Breast epithelium (tissue), 4 donors: ENCODE results near the gene TNS1. TPM values are rescaled to one million over a fixed set of nuclear protein-coding genes. Genes with fewer than 3 reads are reported as not detected.

Experiments used
- DNase-seq, 2 donors: peaks; one replicate each; pipeline ENCODE4 v3.0.0-alpha.2; 2019; ENCODE audit warnings: low spot score in 2 of 2
- H3K27ac ChIP-seq, 2 donors: fragments of 200-600 bp; sonication (generic) in 1 of 2; one replicate each; pipeline ENCODE4 v1.5.1; 2016 to 2019; ENCODE audit warnings: mild to moderate bottlenecking in 1 of 2
- H3K27me3 ChIP-seq, 2 donors: fragments of 200-600 bp; sonication (generic) in 1 of 2; one replicate each; pipeline versions ENCODE4 v1.5.1 to v1.6.0; 2017 to 2019; ENCODE audit warnings: control low read depth in 1 of 2, mild to moderate bottlenecking in 1 of 2
- H3K36me3 ChIP-seq: fragments of 200-600 bp; one replicate; pipeline ENCODE4 v1.5.1; 2019
- H3K4me1 ChIP-seq, 2 donors: fragments of 200-600 bp; sonication (generic); one replicate each; pipeline ENCODE4 v1.5.1; 2016 to 2019; ENCODE audit warnings: control low read depth in 1 of 2
- H3K4me3 ChIP-seq, 3 donors: fragments of 200-600 bp; sonication (generic); 1 replicate in 2 of 3; 2 replicates in 1 of 3; pipeline ENCODE4 v1.5.1; 2016 to 2019; ENCODE audit warnings: mild to moderate bottlenecking in 3 of 3, moderate library complexity in 2 of 3
- H3K9me3 ChIP-seq, 2 donors: fragments of 200-600 bp; sonication (generic) in 1 of 2; one replicate each; pipeline ENCODE4 v1.5.1; 2016 to 2019; ENCODE audit warnings: control low read depth in 1 of 2
- POLR2A ChIP-seq: fragments of 450-650 bp; IDR thresholded peaks from one replicate; pipeline ENCODE4 v1.6.1; 2016; ENCODE audit warnings: antibody characterized with exemption, mild to moderate bottlenecking, moderate library complexity
- POLR2AphosphoS5 ChIP-seq, 3 donors: sonication (generic); formaldehyde crosslinking; IDR thresholded peaks; one replicate each; pipeline ENCODE4 v1.6.1; 2017; ENCODE audit warnings: antibody characterized with exemption in 3 of 3
- intact Hi-C: fragments of 100-400 bp; cut with DNase I; formaldehyde crosslinking; loops from one replicate; pipeline ENCODE4 v1.15.1; 2023; ENCODE audit warnings: low total_unique reads
- total RNA-seq, 3 donors: library from RNA; depleted of rRNA; stranded (reverse); fragments of >200 nt; gene quantifications; one replicate each; pipeline ENCODE4 v1.1.0, GENCODE V29; 2016
- TF ChIP-seq, protein P1 (sequence below), 3 donors: fragments of 450-650 bp; IDR thresholded peaks; one replicate each; pipeline ENCODE4 v1.5.1; 2016 to 2017; ENCODE audit warnings: antibody characterized with exemption in 3 of 3, mild to moderate bottlenecking in 3 of 3, moderate library complexity in 3 of 3

Gene TNS1
- total RNA-seq, 3 donors from 2014 or later: 141 to 577 (median 154) TPM

DNA sequence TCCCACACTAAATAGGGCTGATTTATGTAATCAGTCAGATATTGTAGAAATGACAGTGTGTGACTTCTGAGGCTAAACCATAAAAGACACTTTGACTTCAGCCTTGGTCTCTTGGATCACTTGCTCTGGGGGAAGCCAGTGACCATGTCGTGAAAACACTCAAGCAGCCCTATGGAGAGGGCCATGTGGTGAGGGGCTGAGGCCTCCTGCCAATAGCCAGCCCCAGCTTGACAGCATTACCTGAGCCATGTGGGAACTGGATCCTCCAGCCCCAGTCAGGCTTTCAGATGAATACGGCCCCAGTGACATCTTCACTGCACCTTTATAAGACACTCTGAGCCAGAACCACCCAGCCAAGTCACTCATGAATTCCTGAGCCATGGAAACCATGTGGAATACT lies 20.8 kb downstream of the TNS1 start:
- Histone ChIP-seq H3K4me1 (peaks cover 17 to 24% of the 10 kb centered on the region in 2 donors), H3K27ac (peak overlapping the region; percentile 89 to 92)

GRCh38 chr2:217981084-217981730 lies 21.6 kb downstream of the TNS1 start:
- Histone ChIP-seq H3K36me3 (no peaks in the 10 kb centered on the region), H3K4me3 (no peak overlapping the region), H3K9me3 (no peaks in the 10 kb centered on the region), H3K4me1 (peaks cover 17 to 27% of the 10 kb centered on the region in 2 donors), H3K27ac (peak overlapping the region; percentile 89 to 92), H3K27me3 (no peaks in the 10 kb centered on the region)
- DNase-seq: no peak
- TF ChIP-seq POLR2AphosphoS5 (IDR thresholded peaks at IDR 0.05): no peak
- no peak for TF ChIP-seq POLR2A
- TF ChIP-seq, protein P1, sequence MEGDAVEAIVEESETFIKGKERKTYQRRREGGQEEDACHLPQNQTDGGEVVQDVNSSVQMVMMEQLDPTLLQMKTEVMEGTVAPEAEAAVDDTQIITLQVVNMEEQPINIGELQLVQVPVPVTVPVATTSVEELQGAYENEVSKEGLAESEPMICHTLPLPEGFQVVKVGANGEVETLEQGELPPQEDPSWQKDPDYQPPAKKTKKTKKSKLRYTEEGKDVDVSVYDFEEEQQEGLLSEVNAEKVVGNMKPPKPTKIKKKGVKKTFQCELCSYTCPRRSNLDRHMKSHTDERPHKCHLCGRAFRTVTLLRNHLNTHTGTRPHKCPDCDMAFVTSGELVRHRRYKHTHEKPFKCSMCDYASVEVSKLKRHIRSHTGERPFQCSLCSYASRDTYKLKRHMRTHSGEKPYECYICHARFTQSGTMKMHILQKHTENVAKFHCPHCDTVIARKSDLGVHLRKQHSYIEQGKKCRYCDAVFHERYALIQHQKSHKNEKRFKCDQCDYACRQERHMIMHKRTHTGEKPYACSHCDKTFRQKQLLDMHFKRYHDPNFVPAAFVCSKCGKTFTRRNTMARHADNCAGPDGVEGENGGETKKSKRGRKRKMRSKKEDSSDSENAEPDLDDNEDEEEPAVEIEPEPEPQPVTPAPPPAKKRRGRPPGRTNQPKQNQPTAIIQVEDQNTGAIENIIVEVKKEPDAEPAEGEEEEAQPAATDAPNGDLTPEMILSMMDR (IDR thresholded peaks at IDR 0.05): no peak
- intact Hi-C loops: loop anchor here (2.0 to 10.0 kb wide), 2 partner anchors 52 to 96 kb away; no protein-coding TSS in a partner anchor

More for the DNA sequence above, 20.8 kb downstream of the TNS1 start:
- no peaks in the 10 kb centered on the region for H3K36me3 ChIP-seq
- no peaks in the 10 kb centered on the region for H3K27me3 ChIP-seq
- no peak for DNase-seq
- intact Hi-C loops: loop anchor here (2.0 to 10.0 kb wide), 2 partner anchors 53 to 97 kb away; no protein-coding TSS in a partner anchor
- no peaks in the 10 kb centered on the region for H3K9me3 ChIP-seq
- no peak for TF ChIP-seq POLR2A
- no peak for TF ChIP-seq POLR2AphosphoS5 (IDR thresholded peaks at IDR 0.05)
- TF ChIP-seq, protein P1 (IDR thresholded peaks at IDR 0.05): no peak
- no peak overlapping the region for H3K4me3 ChIP-seq

DNA sequence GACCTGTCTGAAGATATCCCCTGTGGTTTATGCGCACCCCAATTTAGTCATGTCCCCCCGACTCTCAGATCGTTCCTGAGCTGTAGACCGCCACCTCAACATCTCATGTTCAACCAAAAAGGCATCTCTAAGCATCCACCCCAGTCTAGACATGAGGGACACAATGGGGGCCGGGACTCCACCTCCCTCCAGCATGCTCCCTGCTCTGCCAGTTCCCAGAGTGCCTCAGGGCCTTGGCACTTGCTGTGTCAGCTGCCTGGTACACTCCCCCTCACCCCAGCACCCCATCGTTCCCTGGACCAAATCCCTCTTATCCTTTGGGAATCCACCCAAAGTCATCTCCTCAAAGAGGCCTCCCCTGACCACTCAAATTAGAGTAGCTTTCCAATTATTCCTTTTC lies 22.2 kb downstream of the TNS1 start:
- H3K27ac ChIP-seq: peak overlapping the region; percentile 89 to 92

DNA sequence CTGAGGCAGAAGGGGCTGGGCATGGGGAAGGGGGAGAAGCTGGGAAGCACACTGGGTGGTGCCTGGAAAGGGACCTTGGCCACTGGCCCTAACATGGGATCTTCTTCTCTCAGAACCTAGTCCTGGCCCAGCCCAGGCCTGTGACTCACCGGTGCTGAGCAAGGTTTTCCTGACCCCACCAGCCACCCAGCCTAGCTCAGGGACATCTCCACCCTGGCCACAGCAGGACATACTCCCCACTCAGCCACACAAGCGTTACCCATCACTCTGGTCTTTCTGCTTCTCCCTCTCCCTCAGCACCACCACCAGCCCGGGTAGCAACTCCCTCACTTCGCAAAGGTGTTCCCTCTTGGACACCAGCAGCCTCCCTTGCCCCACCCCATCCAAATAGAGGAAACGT lies 22.8 kb downstream of the TNS1 start:
- Histone ChIP-seq H3K9me3 (no peaks in the 10 kb centered on the region), H3K27me3 (no peaks in the 10 kb centered on the region), H3K4me1 (peaks cover 17 to 28% of the 10 kb centered on the region in 2 donors), H3K4me3 (peak overlapping the region in 1 of 3 donors; percentile 78), H3K27ac (peak overlapping the region; percentile 89 to 92), H3K36me3 (no peaks in the 10 kb centered on the region)
- no peak for DNase-seq
- TF ChIP-seq, protein P1 (IDR thresholded peaks at IDR 0.05): no peak
- TF ChIP-seq POLR2AphosphoS5 (IDR thresholded peaks at IDR 0.05) (no peak), POLR2A (no peak)
- intact Hi-C loops: loop anchor here (2.0 to 10.0 kb wide), 2 partner anchors 51 to 95 kb away; no protein-coding TSS in a partner anchor

More for the DNA sequence above, 22.2 kb downstream of the TNS1 start:
- Histone ChIP-seq H3K4me3 (no peak overlapping the region), H3K27me3 (no peaks in the 10 kb centered on the region), H3K4me1 (peaks cover 17 to 28% of the 10 kb centered on the region in 2 donors), H3K9me3 (no peaks in the 10 kb centered on the region), H3K36me3 (no peaks in the 10 kb centered on the region)
- DNase-seq: no peak
- intact Hi-C loops: loop anchor here (2.0 to 10.0 kb wide), 2 partner anchors 52 to 96 kb away; no protein-coding TSS in a partner anchor
- TF ChIP-seq POLR2AphosphoS5 (IDR thresholded peaks at IDR 0.05) (no peak), POLR2A (no peak)
- TF ChIP-seq, protein P1 (IDR thresholded peaks at IDR 0.05): no peak

DNA sequence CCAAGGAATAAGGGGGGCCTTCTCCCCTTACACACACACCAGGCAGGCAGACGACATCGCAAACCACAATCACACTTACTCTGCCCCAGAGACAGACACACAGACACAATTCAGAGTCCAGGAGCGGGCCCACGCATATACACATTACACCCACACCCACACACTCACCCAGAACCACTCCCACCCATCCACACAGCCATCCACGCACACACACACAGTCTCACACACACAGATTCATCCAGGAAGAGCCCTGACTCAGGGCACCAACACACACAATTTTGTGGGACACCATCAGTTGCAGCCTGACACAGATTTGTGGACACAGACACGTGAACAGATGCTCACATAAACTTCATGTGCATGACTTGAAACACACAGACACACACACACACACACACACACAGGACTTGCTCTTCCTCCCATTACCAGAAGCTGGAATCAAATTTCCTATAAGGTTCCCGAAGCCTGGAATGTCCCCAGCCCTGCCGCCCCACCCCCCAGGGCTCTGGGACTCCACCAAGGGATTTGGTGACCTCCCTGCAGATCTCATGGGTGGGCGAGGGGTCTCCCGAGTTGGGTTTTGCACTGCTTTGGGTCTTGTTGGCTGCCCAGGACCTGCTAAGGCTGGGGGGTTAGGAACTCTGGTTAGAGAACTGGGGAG lies 23.5 kb downstream of the TNS1 start:
- peak overlapping the region; percentile 45 to 78 (median 59) for H3K4me3 ChIP-seq
- TF ChIP-seq POLR2AphosphoS5 (IDR thresholded peaks at IDR 0.05): no peak
- TF ChIP-seq, protein P1 (IDR thresholded peaks at IDR 0.05): no peak
- no peaks in the 10 kb centered on the region for H3K27me3 ChIP-seq
- H3K27ac ChIP-seq: peak overlapping the region; percentile 89 to 92
- H3K9me3 ChIP-seq: no peaks in the 10 kb centered on the region
- H3K36me3 ChIP-seq: no peaks in the 10 kb centered on the region
- peaks cover 17 to 28% of the 10 kb centered on the region in 2 donors for H3K4me1 ChIP-seq
- no peak for DNase-seq
- intact Hi-C loops: no loop called here
